Naive thymus-derived CD8-positive, alpha-beta T cell (primary cell): ENCODE results near the gene APBB3. TPM values are rescaled to one million over a fixed set of nuclear protein-coding genes. Genes with fewer than 3 reads are reported as not detected.
A peak's percentile ranks its signal among the peaks of the same experiment; 100 is the strongest.

Experiments
- ATAC-seq, 2 donors: fragments of 150-1000 bp; cut with Tn5 transposase in 1 of 2; sonication (Bioruptor Pico), chemical (Tn5 transposase) in 1 of 2; 1 replicate in 1 of 2; 2 replicates in 1 of 2; pipeline ENCODE4 v1.10.0; 2021; ENCODE audit warnings: mild to moderate bottlenecking in 2 of 2, moderate library complexity in 2 of 2
- POLR2A ChIA-PET: fragments of 350-600 bp; sonication (Branson Sonifier 250); formaldehyde crosslinking; loops from one replicate; lab custom pipeline; 2021; ENCODE audit warnings: antibody characterized with exemption; lab: Charles Lee
- DNase-seq, 10 donors: peaks; one replicate each; pipeline versions ENCODE4 v3.0.0 to v3.0.0-alpha.2; 2020 to 2022
- H3K27ac Mint-ChIP-seq, 10 donors: one replicate each; pipeline ENCODE4 v1.8.0; 2020 to 2022; ENCODE audit warnings: mild to moderate bottlenecking in 10 of 10, mixed read lengths in 10 of 10, moderate library complexity in 4 of 10, inconsistent platforms in 1 of 10
- H3K27me3 Mint-ChIP-seq, 5 donors: one replicate each; pipeline ENCODE4 v1.8.0; 2021 to 2022; ENCODE audit warnings: mixed read lengths in 5 of 5
- H3K36me3 Mint-ChIP-seq, 3 donors: one replicate each; pipeline ENCODE4 v1.8.0; 2020 to 2022; ENCODE audit warnings: mixed read lengths in 3 of 3, mild to moderate bottlenecking in 2 of 3, inconsistent platforms in 1 of 3
- H3K4me1 Mint-ChIP-seq, 4 donors: one replicate each; pipeline ENCODE4 v1.8.0; 2021 to 2022; ENCODE audit warnings: mixed read lengths in 4 of 4
- H3K4me3 Mint-ChIP-seq, 10 donors: one replicate each; pipeline ENCODE4 v1.8.0; 2020 to 2022; ENCODE audit warnings: mild to moderate bottlenecking in 10 of 10, mixed read lengths in 10 of 10, moderate library complexity in 6 of 10, inconsistent platforms in 1 of 10
- H3K9me3 Mint-ChIP-seq, 9 donors: one replicate each; pipeline ENCODE4 v1.8.0; 2020 to 2022; ENCODE audit warnings: mixed read lengths in 9 of 9, mild to moderate bottlenecking in 3 of 9, inconsistent platforms in 1 of 9, moderate library complexity in 1 of 9
- polyA plus RNA-seq, 3 donors: library from polyadenylated mRNA; unstranded; fragments of 300-500 nt; fragmentation: Illumina TruSeq; gene quantifications; one replicate each; pipeline ENCODE4 v1.2.3, GENCODE V29; 2021
- total RNA-seq, 8 experiments: library from RNA in 2 of 8; stranded (reverse) in 2 of 8; gene quantifications; one replicate each; pipeline ENCODE4 v1.2.3 and lab custom pipeline; 2021 to 2026

Gene APBB3
- total and polyA plus RNA-seq, 5 experiments from 2014 or later, result 2.5 to 77.5 (median 4.6) TPM

- DNase-seq, result no peak
- H3K4me1 Mint-ChIP-seq, result peaks cover 33 to 55% (median 51%) of the 10 kb centered on the region in 4 donors
- POLR2A ChIA-PET, result interaction anchor here (0.6 to 4.1 kb wide), 5 partner anchors 10 to 755 kb away, joined by 3 to 61 read pairs (median 5); partner anchors contain the start of genes ANKHD1 and EIF4EBP3
- H3K36me3 Mint-ChIP-seq, result peaks cover 0 to 13% (median 3%) of the 10 kb centered on the region in 3 donors
- H3K27ac Mint-ChIP-seq, result peak overlapping the region in 5 of 10 donors; percentile 1 to 98 (median 96)
- no peaks in the 10 kb centered on the region for H3K27me3 Mint-ChIP-seq
- ATAC-seq, result no peak
- no peaks in the 10 kb centered on the region for H3K9me3 Mint-ChIP-seq
- H3K4me3 Mint-ChIP-seq, result peak overlapping the region in 2 of 10 donors; percentile 94 to 96
Observed at GRCh38 chr5:140561753-140562523, 2.5 kb downstream of the APBB3 start.

DNA sequence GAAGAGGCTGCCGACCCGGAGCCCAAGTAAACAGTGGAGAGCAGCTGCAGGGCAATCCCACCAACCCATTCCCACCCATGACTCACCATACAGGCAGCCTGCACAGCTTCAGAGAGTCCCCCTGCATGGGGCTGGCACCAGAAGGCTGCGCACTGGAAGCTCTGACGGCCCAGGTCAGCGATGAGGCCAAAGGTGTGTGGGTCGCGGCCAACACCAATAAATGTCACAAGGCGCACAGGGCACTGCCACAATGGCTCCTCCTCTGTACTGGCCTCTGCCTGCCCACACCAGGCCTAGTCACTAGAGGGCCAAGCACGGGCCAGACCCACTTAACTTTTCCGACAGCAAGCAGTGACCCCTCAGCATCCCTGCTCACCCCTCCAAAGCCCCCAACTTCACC, 4.2 kb downstream of the APBB3 start:
- Mint-ChIP-seq H3K27ac (peak overlapping the region in 1 of 10 donors; percentile 66), H3K4me3 (peak overlapping the region in 1 of 10 donors; percentile 29), H3K36me3 (peaks cover 0 to 10% (median 0%) of the 10 kb centered on the region in 3 donors), H3K9me3 (no peaks in the 10 kb centered on the region), H3K27me3 (no peaks in the 10 kb centered on the region), H3K4me1 (peaks cover 36 to 56% (median 50%) of the 10 kb centered on the region in 4 donors)
- DNase-seq (no peak), ATAC-seq (no peak)
- POLR2A ChIA-PET, result no interaction called here

DNA sequence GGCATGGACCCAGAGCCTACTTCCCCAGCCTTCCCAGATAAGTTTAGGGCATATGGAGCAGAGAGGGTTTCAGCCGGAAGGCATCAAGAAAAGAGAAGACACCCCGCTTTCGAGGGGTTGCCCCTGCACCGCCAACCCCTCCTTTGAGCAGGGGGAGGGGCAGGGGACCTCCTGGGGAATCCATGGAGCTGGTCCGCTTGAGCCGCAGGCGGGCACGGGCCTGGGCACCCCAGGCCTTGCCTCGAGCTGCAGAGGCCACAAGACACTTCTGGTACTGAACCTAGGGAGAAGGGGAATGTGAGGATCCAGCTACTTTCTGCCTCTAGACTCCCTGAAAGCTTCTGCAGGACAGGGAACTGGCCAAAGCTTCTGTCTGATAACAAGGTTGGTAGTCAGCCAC, 5.9 kb downstream of the APBB3 start:
- DNase-seq, result no peak
- H3K36me3 Mint-ChIP-seq, result peaks cover 0 to 11% (median 0%) of the 10 kb centered on the region in 3 donors
- POLR2A ChIA-PET, result interaction anchor here (1.0 to 1.8 kb wide), 2 partner anchors 11 to 105 kb away, joined by 4 to 30 read pairs; partner anchors contain the start of gene EIF4EBP3
- H3K27me3 Mint-ChIP-seq, result no peaks in the 10 kb centered on the region
- ATAC-seq, result no peak
- H3K4me1 Mint-ChIP-seq, result peaks cover 38 to 57% (median 52%) of the 10 kb centered on the region in 4 donors
- H3K4me3 Mint-ChIP-seq, result peak overlapping the region in 1 of 10 donors; percentile 94
- H3K27ac Mint-ChIP-seq, result peak overlapping the region in 7 of 10 donors; percentile 8 to 97 (median 97)
- H3K9me3 Mint-ChIP-seq, result no peaks in the 10 kb centered on the region

DNA sequence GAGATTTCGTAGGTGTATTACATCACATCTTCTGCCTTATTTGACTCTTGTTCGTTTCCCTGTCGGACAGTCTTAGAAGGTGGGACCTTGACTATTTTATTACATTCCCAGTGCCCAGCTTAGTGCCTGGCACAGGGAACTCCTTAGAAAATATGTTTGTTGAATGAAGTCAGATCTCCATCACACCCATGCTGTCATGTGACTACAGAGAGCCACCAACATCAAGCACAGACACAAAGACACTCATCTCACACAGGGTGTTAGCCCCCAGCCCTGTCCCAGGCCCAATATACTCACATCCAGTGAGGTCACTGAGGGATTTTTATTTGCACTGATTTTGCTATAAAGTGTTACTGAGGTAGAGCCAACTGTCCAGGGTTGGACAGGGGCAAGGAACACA, 6.4 kb downstream of the APBB3 start:
- H3K9me3 Mint-ChIP-seq, result no peaks in the 10 kb centered on the region
- H3K36me3 Mint-ChIP-seq, result peaks cover 0 to 17% (median 3%) of the 10 kb centered on the region in 3 donors
- ATAC-seq, result no peak
- POLR2A ChIA-PET, result interaction anchor here (0.6 to 1.9 kb wide), 5 partner anchors 10 to 156 kb away, joined by 4 to 30 read pairs (median 9); partner anchors contain the start of genes CD14, EIF4EBP3, IK and NDUFA2
- no peaks in the 10 kb centered on the region for H3K27me3 Mint-ChIP-seq
- peaks cover 43 to 58% (median 52%) of the 10 kb centered on the region in 4 donors for H3K4me1 Mint-ChIP-seq
- peak overlapping the region; percentile 83 to 97 (median 92) for H3K4me3 Mint-ChIP-seq
- H3K27ac Mint-ChIP-seq, result peak overlapping the region; percentile 82 to 97 (median 96)
- no peak for DNase-seq

- POLR2A ChIA-PET, result interaction anchor here (0.6 to 1.9 kb wide), 9 partner anchors 9 to 157 kb away, joined by 3 to 30 read pairs (median 5); partner anchors contain the start of genes ANKHD1, CD14, EIF4EBP3 and HARS1
- ATAC-seq (peak; percentile 86 to 94), DNase-seq (peak; percentile 65 to 89 (median 76))
- peak within 1 kb of the TSS; percentile 83 to 97 (median 92) for H3K4me3 Mint-ChIP-seq
- peak within 1 kb of the TSS; percentile 82 to 97 (median 96) for H3K27ac Mint-ChIP-seq
- peaks cover 41 to 54% (median 49%) of the 10 kb centered on the region in 4 donors for H3K4me1 Mint-ChIP-seq
- no peaks in the 10 kb centered on the region for H3K27me3 Mint-ChIP-seq
- peaks cover 0 to 20% (median 4%) of the 10 kb centered on the region in 3 donors for H3K36me3 Mint-ChIP-seq
- H3K9me3 Mint-ChIP-seq, result no peaks in the 10 kb centered on the region
Observed at GRCh38 chr5:140557136-140557805, 7.1 kb downstream of the APBB3 start, which contains the start of gene SRA1. TSS of gene SRA1 (minus strand) at chr5:140557473. CDS start at chr5:140557452, 21 bp downstream.

- DNase-seq (no peak), ATAC-seq (peak in 1 of 2 donors; percentile 42)
- H3K27me3 Mint-ChIP-seq, result no peaks in the 10 kb centered on the region
- peaks cover 0 to 29% (median 5%) of the 10 kb centered on the region in 3 donors for H3K36me3 Mint-ChIP-seq
- H3K27ac Mint-ChIP-seq, result peak overlapping the region; percentile 82 to 97 (median 96)
- H3K4me3 Mint-ChIP-seq, result peak overlapping the region; percentile 83 to 97 (median 92)
- H3K4me1 Mint-ChIP-seq, result peaks cover 43 to 54% (median 47%) of the 10 kb centered on the region in 4 donors
- POLR2A ChIA-PET, result interaction anchor here (1.1 to 1.9 kb wide), 4 partner anchors 9 to 134 kb away, joined by 3 to 30 read pairs (median 12); partner anchors contain the start of genes CD14, EIF4EBP3, HARS1 and IK
- H3K9me3 Mint-ChIP-seq, result no peaks in the 10 kb centered on the region
Observed at GRCh38 chr5:140556438-140556837, 8.0 kb downstream of the APBB3 start.

GRCh38 chr5:140555747-140556312, 8.6 kb downstream of the APBB3 start:
- Mint-ChIP-seq H3K27ac (peak overlapping the region; percentile 82 to 97 (median 96)), H3K36me3 (peaks cover 0 to 28% (median 7%) of the 10 kb centered on the region in 3 donors), H3K27me3 (no peaks in the 10 kb centered on the region), H3K9me3 (no peaks in the 10 kb centered on the region), H3K4me3 (peak overlapping the region; percentile 83 to 97 (median 92)), H3K4me1 (peaks cover 42 to 54% (median 48%) of the 10 kb centered on the region in 4 donors)
- POLR2A ChIA-PET, result interaction anchor here (0.6 to 1.4 kb wide), 2 partner anchors 10 to 115 kb away, joined by 3 to 4 read pairs; no protein-coding TSS in a partner anchor
- DNase-seq (no peak), ATAC-seq (no peak)

DNA sequence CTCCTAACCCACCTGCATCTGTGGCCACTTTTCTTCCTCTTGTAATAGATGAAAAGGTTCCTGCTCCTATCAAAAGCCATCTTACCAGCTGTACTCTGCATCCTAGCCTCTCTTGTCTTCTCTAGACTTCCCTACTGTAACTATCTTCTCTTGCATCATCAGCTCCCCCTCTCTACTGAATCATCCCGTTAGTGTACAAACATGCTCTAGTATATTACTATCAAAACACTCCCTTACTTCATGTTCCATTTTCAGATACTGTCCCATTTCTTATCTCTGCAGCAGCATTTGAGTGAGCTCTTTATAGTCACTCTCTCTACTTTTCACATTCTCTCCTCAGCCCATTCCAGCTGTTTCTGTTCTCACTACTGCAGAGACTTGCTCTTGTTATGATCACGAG, 9.9 kb downstream of the APBB3 start:
- Mint-ChIP-seq H3K27ac (peak overlapping the region; percentile 4 to 88 (median 40)), H3K36me3 (peaks cover 0 to 38% (median 7%) of the 10 kb centered on the region in 3 donors), H3K27me3 (no peaks in the 10 kb centered on the region), H3K4me3 (peak overlapping the region in 6 of 10 donors; percentile 0 to 76 (median 16)), H3K9me3 (no peaks in the 10 kb centered on the region), H3K4me1 (peaks cover 44 to 61% (median 54%) of the 10 kb centered on the region in 4 donors)
- DNase-seq (no peak), ATAC-seq (no peak)
- POLR2A ChIA-PET, result interaction anchor here (0.6 to 0.8 kb wide), 4 partner anchors 63 to 103 kb away, joined by 3 to 4 read pairs (median 3); partner anchors contain the start of genes IK and NDUFA2

- H3K36me3 Mint-ChIP-seq, result peaks cover 0 to 39% (median 7%) of the 10 kb centered on the region in 3 donors
- POLR2A ChIA-PET, result interaction anchor here (0.7 to 1.4 kb wide), 2 partner anchors 16 to 157 kb away, joined by 3 to 4 read pairs; no protein-coding TSS in a partner anchor
- no peaks in the 10 kb centered on the region for H3K27me3 Mint-ChIP-seq
- H3K4me1 Mint-ChIP-seq, result peaks cover 44 to 69% (median 62%) of the 10 kb centered on the region in 4 donors
- no peak for ATAC-seq
- no peaks in the 10 kb centered on the region for H3K9me3 Mint-ChIP-seq
- H3K27ac Mint-ChIP-seq, result peak overlapping the region; percentile 6 to 88 (median 59)
- H3K4me3 Mint-ChIP-seq, result peak overlapping the region in 6 of 10 donors; percentile 2 to 43 (median 4)
- no peak for DNase-seq
Observed at GRCh38 chr5:140553657-140554056, 10.7 kb downstream of the APBB3 start.

GRCh38 chr5:140551872-140552271, 12.5 kb downstream of the APBB3 start:
- H3K27me3 Mint-ChIP-seq, result no peaks in the 10 kb centered on the region
- DNase-seq, result no peak
- peak overlapping the region in 3 of 10 donors; percentile 50 to 74 (median 57) for H3K27ac Mint-ChIP-seq
- no peak overlapping the region for H3K4me3 Mint-ChIP-seq
- no peaks in the 10 kb centered on the region for H3K9me3 Mint-ChIP-seq
- no peak for ATAC-seq
- H3K4me1 Mint-ChIP-seq, result peaks cover 36 to 74% (median 68%) of the 10 kb centered on the region in 4 donors
- H3K36me3 Mint-ChIP-seq, result peaks cover 0 to 39% (median 7%) of the 10 kb centered on the region in 3 donors
- POLR2A ChIA-PET, result interaction anchor here (0.7 to 2.7 kb wide), 3 partner anchors 11 to 392 kb away, joined by 3 to 13 read pairs (median 4); partner anchors contain the start of genes APBB3, IK and NDUFA2
